Tibial nerve (tissue), 3 donors: ENCODE data around the gene TGM1.

ENCODE experiments used
- CTCF ChIP-seq, 5 experiments: fragments of 200-600 bp in 3 of 5; fragments of 450-650 bp in 2 of 5; sonication (generic) in 3 of 5; IDR thresholded peaks; one replicate each; pipeline ENCODE4 v1.5.1; 2016 to 2019; ENCODE audit warnings: antibody characterized with exemption in 5 of 5, mild to moderate bottlenecking in 3 of 5, moderate library complexity in 2 of 5
- POLR2A ChIP-seq, 2 donors: fragments of 450-650 bp; IDR thresholded peaks; one replicate each; pipeline ENCODE4 v1.6.1; 2017; ENCODE audit warnings: antibody characterized with exemption in 2 of 2, mild to moderate bottlenecking in 2 of 2, moderate library complexity in 2 of 2

GRCh38 chr14:24249230-24250021 is 13.6 kb downstream of the TGM1 start:
- TF ChIP-seq CTCF (IDR thresholded peaks at IDR 0.05) (no peak), POLR2A (IDR thresholded peaks at IDR 0.05) (no peak)
